Measurements from ENCODE around the gene RERE. TPM values are rescaled to one million over a fixed set of nuclear protein-coding genes. Genes with fewer than 3 reads are reported as not detected.
A peak's percentile ranks its signal among the peaks of the same experiment; 100 is the strongest.
"Not testable (repeated sequence)": the region's sequence is repeated elsewhere in the genome, so short reads cannot be mapped to it uniquely, and the experiment has no call there.

RERE gene
- total RNA-seq, 1 donor from 2014 or later, result 80.3 TPM

GRCh38 chr1:8510041-8510823 lies 307.2 kb downstream of the RERE start:
- H3K36me3 ChIP-seq, result peaks cover 0 to 6% of the 10 kb centered on the region in 2 donors
- intact Hi-C loops (cut with DNase I), result no loop called here
- peak in 1 of 2 donors; percentile 66 for TF ChIP-seq POLR2AphosphoS5 (IDR thresholded peaks at IDR 0.05; ENCODE audit: insufficient read depth in 1 of 2, low read depth in 1 of 2)
- no peak for TF ChIP-seq CTCF (IDR thresholded peaks at IDR 0.05)
- H3K9me3 ChIP-seq, result no peaks in the 10 kb centered on the region
- peaks cover 30% of the 10 kb centered on the region for H3K4me1 ChIP-seq
- no peak for DNase-seq (ENCODE audit: extremely low spot score in 2 of 2)
- H3K4me3 ChIP-seq, result peak overlapping the region; percentile 5 to 18
- H3K27ac ChIP-seq, result peak overlapping the region; percentile 82
- H3K27me3 ChIP-seq, result no peaks in the 10 kb centered on the region

- H3K36me3 ChIP-seq, result peaks cover 0 to 6% of the 10 kb centered on the region in 2 donors
- TF ChIP-seq CTCF (IDR thresholded peaks at IDR 0.05) (no peak), POLR2A (IDR thresholded peaks at IDR 0.05) (no peak)
- peak overlapping the region; percentile 82 for H3K27ac ChIP-seq
- H3K27me3 ChIP-seq, result no peaks in the 10 kb centered on the region
- no peak for DNase-seq (ENCODE audit: extremely low spot score in 2 of 2)
- intact Hi-C loops (cut with DNase I), result no loop called here
- no peak overlapping the region for H3K4me3 ChIP-seq
- H3K9me3 ChIP-seq, result no peaks in the 10 kb centered on the region
- H3K4me1 ChIP-seq, result peaks cover 30% of the 10 kb centered on the region
Observed at GRCh38 chr1:8509579-8509978, 307.9 kb downstream of the RERE start.

- Histone ChIP-seq H3K9me3 (no peaks in the 10 kb centered on the region), H3K4me1 (peaks cover 20% of the 10 kb centered on the region), H3K27me3 (no peaks in the 10 kb centered on the region), H3K36me3 (peaks cover 0 to 6% of the 10 kb centered on the region in 2 donors), H3K4me3 (no peak overlapping the region), H3K27ac (peak overlapping the region; percentile 58)
- intact Hi-C loops (cut with DNase I), result no loop called here
- DNase-seq (ENCODE audit: extremely low spot score in 2 of 2), result no peak
- TF ChIP-seq POLR2A (IDR thresholded peaks at IDR 0.05), result no peak
- no peak for TF ChIP-seq CTCF (IDR thresholded peaks at IDR 0.05)
- TF ChIP-seq POLR2AphosphoS5 (IDR thresholded peaks at IDR 0.05; ENCODE audit: insufficient read depth in 1 of 2, low read depth in 1 of 2), result no peak
Observed at GRCh38 chr1:8506995-8507615, 310.3 kb downstream of the RERE start.

- Histone ChIP-seq H3K4me3 (no peak overlapping the region), H3K27me3 (no peaks in the 10 kb centered on the region), H3K4me1 (peaks cover 17% of the 10 kb centered on the region), H3K27ac (peak overlapping the region; percentile 58), H3K36me3 (peaks cover 0 to 6% of the 10 kb centered on the region in 2 donors), H3K9me3 (no peaks in the 10 kb centered on the region)
- intact Hi-C loops (cut with DNase I), result no loop called here
- DNase-seq (ENCODE audit: extremely low spot score in 2 of 2), result no peak
- TF ChIP-seq POLR2AphosphoS5 (IDR thresholded peaks at IDR 0.05; ENCODE audit: insufficient read depth in 1 of 2, low read depth in 1 of 2) (no peak), POLR2A (IDR thresholded peaks at IDR 0.05) (no peak)
Observed at GRCh38 chr1:8506456-8506855, 311.0 kb downstream of the RERE start.

GRCh38 chr1:8503842-8504241 lies 313.6 kb downstream of the RERE start:
- Histone ChIP-seq H3K9me3 (no peaks in the 10 kb centered on the region), H3K4me1 (no peaks in the 10 kb centered on the region), H3K4me3 (no peak overlapping the region), H3K36me3 (peaks cover 0 to 6% of the 10 kb centered on the region in 2 donors), H3K27me3 (no peaks in the 10 kb centered on the region), H3K27ac (no peak overlapping the region)
- intact Hi-C loops (cut with DNase I), result no loop called here
- no peak for TF ChIP-seq POLR2AphosphoS5 (IDR thresholded peaks at IDR 0.05; ENCODE audit: insufficient read depth in 1 of 2, low read depth in 1 of 2)
- TF ChIP-seq POLR2A (IDR thresholded peaks at IDR 0.05), result no peak
- TF ChIP-seq CTCF (IDR thresholded peaks at IDR 0.05), result no peak
- no peak for DNase-seq (ENCODE audit: extremely low spot score in 2 of 2)

- H3K27ac ChIP-seq; H3K4me3 ChIP-seq; DNase-seq (ENCODE audit: extremely low spot score in 2 of 2); H3K4me1 ChIP-seq; H3K36me3 ChIP-seq; H3K9me3 ChIP-seq; intact Hi-C loops (cut with DNase I); H3K27me3 ChIP-seq: not testable (repeated sequence)
Observed at GRCh38 chr1:8502949-8503348, 314.5 kb downstream of the RERE start.
